Hepatocyte (in vitro differentiated cells): Measurements from ENCODE around the gene FRMPD4. TPM values are rescaled to one million over a fixed set of nuclear protein-coding genes. Genes with fewer than 3 reads are reported as not detected.

Experiments
- DNase-seq: peaks from one replicate; pipeline ENCODE4 v3.0.0-alpha.2; 2016; ENCODE audit warnings: low spot score
- H2AFZ ChIP-seq: fragments of 200-600 bp; sonication (generic); 2 replicates; pipeline ENCODE4 v1.6.0; 2016; ENCODE audit warnings: antibody characterized with exemption, mild to moderate bottlenecking
- H3K27ac ChIP-seq: fragments of 200-600 bp; sonication (generic); 2 replicates; pipeline ENCODE4 v1.5.1; 2016; ENCODE audit warnings: mild to moderate bottlenecking
- H3K27me3 ChIP-seq: fragments of 200-600 bp; sonication (generic); 2 replicates; pipeline ENCODE4 v1.6.1; 2016
- H3K36me3 ChIP-seq: fragments of 200-600 bp; sonication (generic); replicated peaks from 2 replicates; pipeline ENCODE4 v1.5.1; 2016; ENCODE audit warnings: low read depth; ENCODE audit not compliant: insufficient read depth
- H3K4me1 ChIP-seq: fragments of 200-600 bp; sonication (generic); 2 replicates; pipeline ENCODE4 v1.5.1; 2016; ENCODE audit warnings: mild to moderate bottlenecking, moderate library complexity; ENCODE audit not compliant: insufficient read depth
- H3K4me2 ChIP-seq: fragments of 200-600 bp; sonication (generic); 2 replicates; pipeline ENCODE4 v1.6.0; 2016
- H3K4me3 ChIP-seq: fragments of 200-600 bp; sonication (generic); 2 replicates; pipeline ENCODE4 v1.5.1; 2016; ENCODE audit warnings: mild to moderate bottlenecking
- H3K79me2 ChIP-seq: fragments of 200-600 bp; sonication (generic); 2 replicates; pipeline ENCODE4 v1.6.0; 2017; ENCODE audit warnings: mild to moderate bottlenecking
- H3K9me2 ChIP-seq: fragments of 200-600 bp; sonication (generic); replicated peaks from 2 replicates; pipeline ENCODE4 v1.6.0; 2017; ENCODE audit warnings: mild to moderate bottlenecking; ENCODE audit not compliant: insufficient read depth
- H3K9me3 ChIP-seq: fragments of 200-600 bp; sonication (generic); 2 replicates; pipeline ENCODE4 v1.5.1; 2016; ENCODE audit warnings: low read depth, mild to moderate bottlenecking
- H4K20me1 ChIP-seq: fragments of 200-600 bp; sonication (generic); 2 replicates; pipeline ENCODE4 v1.6.0; 2016; ENCODE audit warnings: mild to moderate bottlenecking; ENCODE audit not compliant: insufficient read depth, poor library complexity, severe bottlenecking
- CTCF ChIP-seq: fragments of 200-600 bp; sonication (generic); IDR thresholded peaks from 2 replicates; pipeline ENCODE4 v1.5.1; 2016; ENCODE audit warnings: antibody characterized with exemption, mild to moderate bottlenecking; ENCODE audit not compliant: poor library complexity
- EZH2 ChIP-seq: fragments of 200-600 bp; sonication (generic); IDR thresholded peaks from 2 replicates; pipeline ENCODE4 v1.6.1; 2016; ENCODE audit warnings: antibody characterized with exemption, mild to moderate bottlenecking, borderline replicate concordance
- EZH2phosphoT487 ChIP-seq: fragments of 200-600 bp; sonication (generic); IDR thresholded peaks from one replicate; pipeline ENCODE4 v1.6.1; 2018; ENCODE audit warnings: antibody characterized with exemption, mild to moderate bottlenecking, low read depth, moderate library complexity; ENCODE audit not compliant: unreplicated experiment, severe bottlenecking
- WGBS: methylation state at CpG from one replicate; pipeline ENCODE4 v1.1.6; 2016; ENCODE audit warnings: low lambda C conversion rate; ENCODE audit errors: missing lambda C conversion rate; 5-methylcytosine and 5-hydroxymethylcytosine counted together
- polyA plus RNA-seq: library from polyadenylated mRNA; unstranded; fragments of >200 nt; fragmentation: Nextera tagmentation; extraction: Ambion mirVana; gene quantifications from 2 replicates; pipeline ENCODE4 v1.2.1, GENCODE V29; 2016
- small RNA-seq: library from RNA; depleted of rRNA; stranded (forward); fragments of <200 nt; gene quantifications from one replicate; pipeline ENCODE3, GENCODE V24; 2014
- total RNA-seq: library from RNA; depleted of rRNA; stranded (reverse); fragments of >200 nt; gene quantifications from 2 replicates; pipeline ENCODE4 v1.2.3, GENCODE V29; 2014

FRMPD4 gene
- total and polyA plus RNA-seq, 2 experiments from 2014 or later = 0.23 TPM; not detected in 1

- no peaks in the 10 kb centered on the region for H4K20me1 ChIP-seq
Observed at GRCh38 chrX:12768491-12768890, 630.2 kb downstream of the FRMPD4 start.

GRCh38 chrX:12770440-12770839 lies 632.2 kb downstream of the FRMPD4 start:
- Histone ChIP-seq H2AFZ (no peak overlapping the region), H3K9me3 (no peaks in the 10 kb centered on the region), H3K79me2 (no peaks in the 10 kb centered on the region), H4K20me1 (no peaks in the 10 kb centered on the region), H3K4me3 (no peak overlapping the region), H3K4me2 (no peak overlapping the region), H3K36me3 (no peaks in the 10 kb centered on the region), H3K9me2 (no peaks in the 10 kb centered on the region), H3K4me1 (no peaks in the 10 kb centered on the region), H3K27me3 (no peaks in the 10 kb centered on the region), H3K27ac (no peak overlapping the region)
- 72% methylated on average over 5 of the region's 5 CpGs for WGBS
- peak; percentile 35 for DNase-seq
- TF ChIP-seq EZH2 = no peak
- TF ChIP-seq CTCF = peak; percentile 52

More at GRCh38 chrX:12768491-12768890, 630.2 kb downstream of the FRMPD4 start:
- no peak overlapping the region for H3K27ac ChIP-seq
- no peak overlapping the region for H3K4me2 ChIP-seq
- no peak overlapping the region for H3K4me3 ChIP-seq
- WGBS = 82% methylated on average over 4 of the region's 4 CpGs
- no peak for DNase-seq
- H3K79me2 ChIP-seq = no peaks in the 10 kb centered on the region
- TF ChIP-seq EZH2phosphoT487 (no peak), CTCF (no peak), EZH2 (no peak)
- no peaks in the 10 kb centered on the region for H3K9me2 ChIP-seq
- no peaks in the 10 kb centered on the region for H3K4me1 ChIP-seq
- no peaks in the 10 kb centered on the region for H3K9me3 ChIP-seq
- no peaks in the 10 kb centered on the region for H3K27me3 ChIP-seq
- no peaks in the 10 kb centered on the region for H3K36me3 ChIP-seq
- H2AFZ ChIP-seq = no peak overlapping the region

- no peaks in the 10 kb centered on the region for H4K20me1 ChIP-seq
- H3K4me3 ChIP-seq = no peak overlapping the region
- no peaks in the 10 kb centered on the region for H3K36me3 ChIP-seq
- H3K4me2 ChIP-seq = peak overlapping the region; percentile 54
- TF ChIP-seq EZH2phosphoT487 = no peak
- peak; percentile 55 for TF ChIP-seq CTCF
- TF ChIP-seq EZH2 = no peak
- no peaks in the 10 kb centered on the region for H3K9me3 ChIP-seq
- H3K4me1 ChIP-seq = no peaks in the 10 kb centered on the region
- WGBS = 48% methylated on average over 22 of the region's 22 CpGs
- H2AFZ ChIP-seq = no peak overlapping the region
- DNase-seq = peak; percentile 79
- no peak overlapping the region for H3K27ac ChIP-seq
- H3K79me2 ChIP-seq = no peaks in the 10 kb centered on the region
- no peaks in the 10 kb centered on the region for H3K27me3 ChIP-seq
- H3K9me2 ChIP-seq = no peaks in the 10 kb centered on the region
Observed at GRCh38 chrX:12771445-12772069, 633.3 kb downstream of the FRMPD4 start.

Small RNAs within 50 kb of the gene (small RNA-seq; reads per million reads assigned to genes)
- not detected for gene AC119619.1
- not detected for gene RF00019
- gene RN7SKP290 = not detected
